Endothelial cell of umbilical vein (primary cell): ENCODE data around the gene PSMD3. TPM values are rescaled to one million over a fixed set of nuclear protein-coding genes. Genes with fewer than 3 reads are reported as not detected.
A peak's percentile ranks its signal among the peaks of the same experiment; 100 is the strongest.

Experiments used
- BruUV-seq: library from RNA; stranded (reverse); fragments of 400-500 nt; replicated peaks from 2 replicates; lab custom pipeline; 2021; lab: Mats Ljungman, UMichigan
- CTCF ChIA-PET: fragments of 300-600, 350-600 bp; sonication (Branson Sonifier 250); formaldehyde crosslinking; loops from one replicate; lab custom pipeline; 2021; ENCODE audit warnings: antibody characterized with exemption, inconsistent platforms; lab: Charles Lee
- POLR2A ChIA-PET: fragments of 300-600, 350-600 bp; sonication (Branson Sonifier 250); formaldehyde crosslinking; loops from one replicate; lab custom pipeline; 2021; ENCODE audit warnings: antibody characterized with exemption, inconsistent platforms; lab: Charles Lee
- DNase-seq: peaks from one replicate; pipeline ENCODE4 v3.0.0-alpha.2; 2011; ENCODE audit warnings: low read depth, low spot score
- FAIRE-seq: peaks from 2 replicates; lab custom pipeline; 2011; peaks lifted over from hg19 to GRCh38; lab: Jason Lieb, UNC
- H2AFZ ChIP-seq: 2 replicates; pipeline ENCODE4 v1.6.0; 2012; ENCODE audit warnings: low read depth, low read length, control low read depth, inconsistent platforms
- H3K27ac ChIP-seq: 2 replicates; pipeline ENCODE4 v1.5.1; 2011; ENCODE audit warnings: low read depth, mild to moderate bottlenecking, control low read depth, low read length, moderate library complexity; ENCODE audit not compliant: insufficient read depth
- H3K27me3 ChIP-seq, 2 experiments: 2 replicates each; pipeline versions ENCODE4 v1.6.0 to v1.6.1; 2011; ENCODE audit warnings: low read length in 2 of 2, mixed read lengths in 1 of 2; ENCODE audit not compliant: control insufficient read depth in 2 of 2, insufficient read depth in 2 of 2
- H3K36me3 ChIP-seq, 2 experiments: 2 replicates in 1 of 2; 3 replicates in 1 of 2; pipeline ENCODE4 v1.5.1; 2011; ENCODE audit warnings: low read length in 2 of 2, mild to moderate bottlenecking in 1 of 2, moderate library complexity in 1 of 2; ENCODE audit not compliant: control insufficient read depth in 2 of 2, insufficient read depth in 2 of 2; ENCODE audit errors: extremely low read depth in 1 of 2
- H3K4me1 ChIP-seq: 3 replicates; pipeline ENCODE4 v1.5.1; 2011; ENCODE audit warnings: mild to moderate bottlenecking, low read length; ENCODE audit not compliant: control insufficient read depth, insufficient read depth; ENCODE audit errors: extremely low read depth
- H3K4me2 ChIP-seq: 2 replicates; pipeline ENCODE4 v1.6.1; 2011; ENCODE audit warnings: low read length, control low read depth, mixed read lengths; ENCODE audit not compliant: insufficient read depth
- H3K4me3 ChIP-seq, 3 experiments: fragments of 200-600 bp in 1 of 3; sonication (generic), shearing (Covaris generic) in 1 of 3; replicated peaks in 1 of 3; 2 replicates each; pipeline ENCODE4 v1.5.1; 2011 to 2016; ENCODE audit warnings: control low read depth in 3 of 3, low read length in 3 of 3, mild to moderate bottlenecking in 2 of 3, inconsistent platforms in 1 of 3, low read depth in 1 of 3, moderate library complexity in 1 of 3; ENCODE audit not compliant: insufficient read depth in 1 of 3
- H3K79me2 ChIP-seq: 2 replicates; pipeline ENCODE4 v1.6.0; 2012; ENCODE audit warnings: low read length, inconsistent platforms; ENCODE audit not compliant: control insufficient read depth, insufficient read depth
- H3K9ac ChIP-seq: replicated peaks from 2 replicates; pipeline ENCODE3; 2011; ENCODE audit warnings: low read length, control low read depth; ENCODE audit not compliant: insufficient read depth; ENCODE audit errors: extremely low read depth
- H3K9me1 ChIP-seq: replicated peaks from 3 replicates; pipeline ENCODE4 v1.6.0; 2011; ENCODE audit warnings: mild to moderate bottlenecking, low read length; ENCODE audit not compliant: control insufficient read depth, insufficient read depth; ENCODE audit errors: extremely low read depth
- H3K9me3 ChIP-seq: replicated peaks from 2 replicates; pipeline ENCODE4 v1.5.1; 2012; ENCODE audit warnings: low read length, inconsistent platforms; ENCODE audit not compliant: control insufficient read depth, insufficient read depth
- H4K20me1 ChIP-seq: replicated peaks from 2 replicates; pipeline ENCODE3; 2011; ENCODE audit warnings: mild to moderate bottlenecking, low read length; ENCODE audit not compliant: control insufficient read depth, insufficient read depth; ENCODE audit errors: extremely low read depth
- GATA2 ChIP-seq: IDR thresholded peaks from 2 replicates; pipeline ENCODE4 v1.7.0; 2011; ENCODE audit warnings: low read depth, mild to moderate bottlenecking, moderate library complexity, mixed read lengths, low read length; ENCODE audit not compliant: insufficient read length, insufficient read depth
- MYC ChIP-seq: IDR thresholded peaks from one replicate; pipeline ENCODE4 v1.6.1; 2011; ENCODE audit warnings: mild to moderate bottlenecking, low read depth, low read length
- dilution Hi-C: fragments of 300-500 bp; cut with MboI; formaldehyde crosslinking; loops from one replicate; pipeline ENCODE4 v1.15.0; 2019; ENCODE audit warnings: low sequenced_read_pairs; ENCODE audit not compliant: extremely low pct_ligation_motif_present
- intact Hi-C: fragments of 100-400 bp; cut with micrococcal nuclease; formaldehyde crosslinking; loops from one replicate; pipeline ENCODE4 v1.10.0; 2022
- polyA plus RNA-seq, 4 experiments: library from polyadenylated mRNA; depleted of rRNA in 3 of 4; stranded (reverse) in 3 of 4; unstranded in 1 of 4; fragments of >200 nt; gene quantifications; 2 replicates each; pipeline versions ENCODE4 v1.2.1 to v1.2.3, GENCODE V29; 2011 to 2012; ENCODE audit warnings: missing spikeins in 1 of 4
- total RNA-seq: library from RNA; stranded (reverse); gene quantifications from 2 replicates; pipeline ENCODE4 v1.2.3, GENCODE V29; 2021
- TF ChIP-seq, protein P1 (sequence below), 2 donors: IDR thresholded peaks; 1 replicate in 1 of 2; 2 replicates in 1 of 2; pipeline ENCODE4 v1.5.1; 2011; ENCODE audit warnings: low read length in 2 of 2, mild to moderate bottlenecking in 2 of 2, moderate library complexity in 2 of 2, control low read depth in 1 of 2, inconsistent platforms in 1 of 2, low read depth in 1 of 2; ENCODE audit not compliant: insufficient read depth in 1 of 2; ENCODE audit errors: extremely low read depth in 1 of 2

Gene PSMD3
- total and polyA plus RNA-seq, 2 donors (not counting 3 experiments of a cell fraction or from before 2014, with no cell fraction given) = 120 to 136 TPM

DNA sequence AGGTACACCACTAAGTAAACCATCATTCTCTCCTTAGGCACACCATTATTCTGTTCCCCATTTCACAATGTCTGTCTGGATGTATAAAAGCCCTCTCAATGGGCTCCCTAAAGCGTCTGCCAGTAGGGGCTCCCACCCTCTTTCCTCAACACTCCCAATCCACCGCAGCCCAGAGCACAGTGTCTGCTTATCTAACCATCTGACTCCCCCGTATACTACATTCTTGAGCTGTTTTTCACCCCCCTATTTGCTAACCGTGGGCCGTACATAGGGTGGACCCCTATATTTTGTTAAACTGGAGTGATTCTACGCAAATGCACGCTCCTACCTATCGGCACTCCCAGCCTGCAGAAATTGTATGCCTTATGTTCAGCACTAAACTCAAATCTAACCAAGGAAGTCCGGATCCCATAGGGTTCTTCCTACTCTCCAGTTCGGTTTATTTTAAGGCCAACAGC is 685 bp upstream of the PSMD3 start:
- H3K9ac ChIP-seq = peak overlapping the region; percentile 46
- peak; percentile 58 for FAIRE-seq
- ChIA-PET POLR2A (interaction anchor here (0.8 to 1.0 kb wide), 3 partner anchors 22 to 52 kb away, joined by 3 to 4 read pairs (median 3); no protein-coding TSS in a partner anchor), CTCF (interaction anchor here (0.6 to 7.2 kb wide), 15 partner anchors 15 to 358 kb away, joined by 3 to 108 read pairs (median 4); partner anchors contain the start of genes CSF3, MIEN1 and WIPF2)
- dilution Hi-C loops = no loop called here
- intact Hi-C loops = loop anchor here (1.0 to 2.0 kb wide), 9 partner anchors 21 to 358 kb away; partner anchors contain the start of genes LRRC3C, MIEN1 and ORMDL3
- peaks cover 8 to 19% of the 10 kb centered on the region in 2 experiments for H3K27me3 ChIP-seq
- H3K27ac ChIP-seq = no peak overlapping the region
- peaks cover 3 to 9% of the 10 kb centered on the region in 2 experiments for H3K36me3 ChIP-seq
- peak overlapping the region; percentile 28 to 87 (median 50) for H3K4me3 ChIP-seq
- H3K9me1 ChIP-seq = no peaks in the 10 kb centered on the region
- BruUV-seq = no TSS peak
- H3K4me1 ChIP-seq = peaks cover 21% of the 10 kb centered on the region
- peak overlapping the region; percentile 87 for H3K4me2 ChIP-seq
- no peaks in the 10 kb centered on the region for H3K9me3 ChIP-seq
- TF ChIP-seq GATA2 (peak; percentile 33), MYC (no peak)
- TF ChIP-seq, protein P1, sequence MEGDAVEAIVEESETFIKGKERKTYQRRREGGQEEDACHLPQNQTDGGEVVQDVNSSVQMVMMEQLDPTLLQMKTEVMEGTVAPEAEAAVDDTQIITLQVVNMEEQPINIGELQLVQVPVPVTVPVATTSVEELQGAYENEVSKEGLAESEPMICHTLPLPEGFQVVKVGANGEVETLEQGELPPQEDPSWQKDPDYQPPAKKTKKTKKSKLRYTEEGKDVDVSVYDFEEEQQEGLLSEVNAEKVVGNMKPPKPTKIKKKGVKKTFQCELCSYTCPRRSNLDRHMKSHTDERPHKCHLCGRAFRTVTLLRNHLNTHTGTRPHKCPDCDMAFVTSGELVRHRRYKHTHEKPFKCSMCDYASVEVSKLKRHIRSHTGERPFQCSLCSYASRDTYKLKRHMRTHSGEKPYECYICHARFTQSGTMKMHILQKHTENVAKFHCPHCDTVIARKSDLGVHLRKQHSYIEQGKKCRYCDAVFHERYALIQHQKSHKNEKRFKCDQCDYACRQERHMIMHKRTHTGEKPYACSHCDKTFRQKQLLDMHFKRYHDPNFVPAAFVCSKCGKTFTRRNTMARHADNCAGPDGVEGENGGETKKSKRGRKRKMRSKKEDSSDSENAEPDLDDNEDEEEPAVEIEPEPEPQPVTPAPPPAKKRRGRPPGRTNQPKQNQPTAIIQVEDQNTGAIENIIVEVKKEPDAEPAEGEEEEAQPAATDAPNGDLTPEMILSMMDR (IDR thresholded peaks at IDR 0.05; ENCODE audit: extremely low read depth in 1 of 2, insufficient read depth in 1 of 2, low read depth in 1 of 2, low read length in 2 of 2) = peak in 1 of 2 donors; percentile 31
- DNase-seq = no peak
- peak overlapping the region; percentile 72 for H2AFZ ChIP-seq
- H3K79me2 ChIP-seq = peaks cover 24% of the 10 kb centered on the region
- no peaks in the 10 kb centered on the region for H4K20me1 ChIP-seq
